ACHN (cell line): ENCODE results near the gene PCGF3.
"Not testable (repeated sequence)": the region's sequence is repeated elsewhere in the genome, so short reads cannot be mapped to it uniquely, and the experiment has no call there.

Experiments
- DNase-seq: peaks from one replicate; pipeline ENCODE4 v3.0.0-alpha.2; 2015
- in situ Hi-C: cut with HindIII; loops from 2 replicates; pipeline ENCODE4 v1.10.0; 2017; ENCODE audit warnings: low sequenced_read_pairs, low pct_ligation_motif_present, low pct_unique_long_range_greater_than_20kb

PCGF3 gene

GRCh38 chr4:749698-750666, 44.4 kb downstream of the PCGF3 start:
- DNase-seq = no peak
- in situ Hi-C loops = no loop called here

- in situ Hi-C loops = no loop called here
- no peak for DNase-seq
Measured at GRCh38 chr4:751676-752075, 46.0 kb downstream of the PCGF3 start.

GRCh38 chr4:752196-752861, 46.7 kb downstream of the PCGF3 start:
- no peak for DNase-seq

DNA sequence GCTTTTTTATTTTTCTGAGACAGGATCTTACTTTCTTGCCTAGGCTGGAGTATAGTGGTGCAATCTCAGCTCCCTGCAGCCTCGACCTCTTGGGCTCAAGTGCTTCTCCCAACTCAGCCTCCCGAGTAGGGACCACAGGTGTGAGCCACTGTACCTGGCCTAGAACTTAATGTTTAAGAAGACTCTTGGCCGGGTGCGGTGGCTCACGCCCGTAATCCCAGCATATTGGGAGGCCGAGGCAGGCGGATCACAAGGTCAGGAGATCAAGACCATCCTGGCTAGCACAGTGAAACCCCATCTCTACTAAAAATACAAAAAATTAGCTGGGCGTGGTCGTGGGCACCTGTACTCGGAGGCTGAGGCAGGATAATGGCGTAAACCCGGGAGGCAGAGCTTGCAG, 47.6 kb downstream of the PCGF3 start:
- in situ Hi-C loops, DNase-seq: not testable (repeated sequence)

More at GRCh38 chr4:752196-752861, 46.7 kb downstream of the PCGF3 start:
- in situ Hi-C loops = no loop called here

DNA sequence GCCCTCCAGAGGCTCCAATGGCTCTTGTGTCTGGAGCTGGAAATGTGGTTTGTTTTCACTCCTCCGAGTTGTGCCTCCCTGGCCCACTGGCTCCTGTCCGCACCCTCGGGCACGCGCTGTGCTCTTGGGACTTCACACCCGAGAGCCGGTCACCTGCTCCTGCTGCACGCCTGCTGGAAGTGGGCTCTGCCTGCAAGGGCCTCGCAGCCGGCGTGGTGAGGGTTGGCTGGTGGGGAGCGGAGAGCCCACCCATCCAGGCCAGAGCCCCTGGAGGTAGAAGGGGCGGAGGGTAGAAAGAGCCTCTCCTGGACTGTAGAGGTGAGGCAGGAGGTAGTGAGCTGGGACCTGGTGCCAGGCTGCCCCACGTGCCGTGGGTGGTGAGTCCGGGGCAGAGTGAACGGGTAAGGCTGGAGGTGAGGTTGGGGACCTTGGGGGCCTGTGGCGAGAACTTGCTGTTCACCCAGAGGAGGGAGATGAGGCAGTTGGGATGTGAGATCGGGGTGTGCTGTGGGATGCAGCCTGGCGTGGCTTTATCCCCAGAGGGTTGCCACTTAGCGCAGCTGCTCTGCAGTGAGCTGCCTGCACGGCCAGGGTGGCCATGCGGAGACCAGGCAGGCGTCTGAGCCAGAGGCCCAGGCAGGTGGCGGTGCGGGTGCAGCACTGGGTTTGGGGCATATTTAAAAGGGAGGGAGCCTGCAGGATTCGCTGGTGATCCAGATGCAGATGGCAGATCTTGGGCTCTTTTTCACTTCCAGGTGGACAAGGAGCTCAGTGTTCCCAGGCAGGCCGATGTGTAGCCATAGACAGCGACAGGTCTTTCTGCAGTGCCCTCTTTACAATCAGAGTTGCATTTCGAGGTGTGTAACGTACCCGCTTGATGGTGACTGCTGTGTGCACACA, 48.8 kb downstream of the PCGF3 start:
- no peak for DNase-seq
- in situ Hi-C loops = no loop called here

- in situ Hi-C loops = no loop called here
- no peak for DNase-seq
Measured at GRCh38 chr4:757111-757510, 51.5 kb downstream of the PCGF3 start.

DNA sequence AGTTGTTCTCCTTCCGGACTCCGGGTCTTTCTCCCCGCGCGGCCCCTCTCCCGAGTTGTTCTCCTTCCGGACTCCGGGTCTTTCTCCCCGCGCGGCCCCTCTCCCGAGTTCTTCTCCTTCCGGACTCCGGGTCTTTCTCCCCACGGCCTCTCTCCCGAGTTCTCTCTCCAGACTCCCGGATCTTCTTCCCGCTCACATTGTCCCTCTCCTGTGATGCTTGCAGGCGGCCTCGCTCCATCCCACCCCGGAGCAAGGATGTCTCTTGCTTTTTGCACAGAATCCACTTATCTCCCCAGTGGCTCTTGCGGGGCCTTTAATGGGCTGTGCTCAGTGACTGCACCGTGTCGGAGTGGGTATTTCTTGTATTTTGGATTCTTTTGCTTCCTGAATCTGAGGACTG, 54.2 kb downstream of the PCGF3 start:
- in situ Hi-C loops, DNase-seq: not testable (repeated sequence)

DNA sequence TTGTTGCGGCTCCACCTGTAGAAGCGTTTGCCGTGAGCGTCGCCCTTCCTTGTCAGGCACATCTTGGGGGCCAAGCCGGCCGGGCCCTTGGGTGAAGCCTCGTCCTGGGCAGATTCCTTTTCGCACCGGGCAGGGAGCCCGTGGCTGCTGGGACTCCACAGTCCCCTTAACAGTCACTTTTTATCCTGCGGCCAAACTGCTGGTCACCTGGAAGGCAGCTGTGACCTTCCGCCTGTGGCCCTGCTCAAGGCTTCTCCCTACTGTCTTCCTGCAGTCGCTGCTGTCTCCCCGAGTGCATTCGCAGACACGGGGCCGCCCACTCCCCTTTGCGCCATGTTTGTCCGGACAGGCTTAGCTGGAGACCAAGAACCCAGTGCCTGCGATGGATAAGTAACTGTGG, 55.0 kb downstream of the PCGF3 start:
- DNase-seq = no peak
- in situ Hi-C loops = no loop called here

GRCh38 chr4:761086-761485, 55.5 kb downstream of the PCGF3 start:
- in situ Hi-C loops = no loop called here
- no peak for DNase-seq

DNA sequence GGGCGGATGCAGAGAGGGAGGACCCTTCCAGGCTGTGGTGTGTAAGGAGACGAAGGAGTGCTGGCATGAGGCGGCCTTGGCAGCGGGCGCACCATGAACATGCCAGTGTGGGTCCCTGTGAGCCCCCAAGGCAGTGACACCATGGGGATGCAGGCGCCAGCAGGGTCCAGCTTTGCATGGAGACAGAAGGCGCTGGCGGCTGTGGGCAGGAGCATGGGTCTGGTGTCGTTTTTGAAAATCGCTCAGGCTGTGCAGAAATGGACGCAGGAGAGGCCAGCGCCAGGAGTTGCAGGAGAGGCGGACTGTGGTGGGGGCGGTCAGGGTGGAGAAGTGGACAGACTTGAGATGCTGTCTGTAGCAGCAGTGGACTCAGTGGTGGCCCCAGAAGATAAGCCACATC, 56.1 kb downstream of the PCGF3 start:
- DNase-seq = no peak
- in situ Hi-C loops = no loop called here

GRCh38 chr4:762211-763190, 56.9 kb downstream of the PCGF3 start:
- in situ Hi-C loops = no loop called here

DNA sequence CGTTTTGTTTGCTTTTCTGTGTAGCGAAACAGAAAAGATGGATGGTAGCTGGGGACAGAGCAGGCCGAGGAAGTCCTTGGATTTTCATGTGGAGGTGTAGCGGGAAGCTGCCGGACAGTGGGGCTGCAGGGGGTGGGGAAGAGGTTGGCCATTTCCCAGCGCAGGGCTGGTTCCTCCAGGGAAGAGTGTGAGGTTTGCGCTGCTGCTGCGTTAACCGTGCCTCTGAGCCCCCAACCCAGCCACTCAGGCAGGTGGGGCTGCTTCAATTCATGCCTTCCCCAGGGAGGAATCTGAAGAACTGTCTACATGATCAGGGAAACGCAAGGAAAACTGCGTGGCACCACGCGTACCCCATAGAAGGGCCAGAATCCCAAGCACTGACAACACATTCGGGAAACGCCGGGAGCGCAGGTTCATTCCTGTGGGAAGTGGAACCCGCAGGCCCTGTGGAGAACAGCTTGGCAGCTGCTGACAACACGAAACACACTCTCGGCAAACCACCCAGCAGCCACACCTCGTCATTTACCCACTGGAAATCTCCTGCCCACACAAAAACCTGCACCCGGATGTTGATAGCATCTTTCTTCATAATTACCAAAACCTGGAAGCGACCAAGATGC, 57.7 kb downstream of the PCGF3 start:
- in situ Hi-C loops = no loop called here
- no peak for DNase-seq

More at GRCh38 chr4:762211-763190, 56.9 kb downstream of the PCGF3 start:
- DNase-seq = no peak

DNA sequence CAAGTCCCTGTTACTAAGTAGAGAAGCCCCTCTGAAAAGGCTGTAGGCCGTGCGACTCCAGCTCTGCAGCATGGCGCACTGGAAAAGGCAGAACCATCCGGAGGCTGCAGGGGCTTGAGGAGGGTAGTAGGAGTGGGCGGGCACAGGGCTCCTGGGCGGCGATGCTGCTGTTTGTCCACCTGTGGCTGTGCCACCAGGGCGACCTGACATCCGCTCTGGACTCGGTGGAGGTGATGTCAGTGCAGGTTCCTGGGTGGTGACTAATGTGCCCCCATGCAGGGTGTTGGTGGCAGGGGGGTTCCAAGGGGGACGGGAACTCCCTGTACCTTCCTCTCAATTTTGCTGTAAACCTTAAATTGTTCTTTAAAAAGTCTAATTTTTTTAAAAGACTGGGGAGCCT, 58.3 kb downstream of the PCGF3 start:
- in situ Hi-C loops = no loop called here
- no peak for DNase-seq

DNA sequence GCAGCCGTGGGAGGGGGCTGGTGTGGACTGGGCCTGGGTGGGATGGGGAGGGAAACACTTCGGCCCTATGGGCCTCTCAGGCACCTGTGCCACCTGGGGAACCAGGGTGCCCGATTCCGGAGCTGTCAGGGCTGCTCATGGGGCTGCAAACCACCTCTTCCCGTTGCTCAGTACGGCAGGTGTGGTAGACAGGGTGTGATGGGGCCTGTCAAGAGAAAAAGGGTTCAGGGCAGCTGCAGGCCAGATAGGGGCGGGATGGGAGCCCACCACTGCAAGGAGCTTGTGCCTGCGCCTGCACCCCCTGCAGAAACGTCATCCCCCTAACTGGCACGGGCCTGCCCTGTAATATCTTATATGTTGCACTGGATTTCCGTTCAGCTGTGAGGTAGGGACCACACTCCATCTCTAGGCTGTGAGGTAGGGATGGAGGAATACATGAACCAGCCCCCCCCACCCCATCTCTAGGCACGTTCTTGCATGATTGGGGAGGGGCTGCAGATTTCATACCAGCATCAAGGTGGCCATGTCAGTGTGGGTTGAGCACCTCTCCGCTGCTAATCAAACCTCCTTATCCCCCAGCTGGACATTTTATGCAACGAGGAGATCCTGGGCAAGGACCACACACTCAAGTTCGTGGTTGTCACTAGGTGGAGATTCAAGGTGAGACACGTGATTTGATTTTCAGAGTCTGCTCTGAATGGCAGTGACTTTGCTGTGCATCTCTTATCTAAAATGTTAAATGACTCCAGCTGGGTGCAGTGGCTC, 59.0 kb downstream of the PCGF3 start:
- DNase-seq = no peak
- in situ Hi-C loops = no loop called here

DNA sequence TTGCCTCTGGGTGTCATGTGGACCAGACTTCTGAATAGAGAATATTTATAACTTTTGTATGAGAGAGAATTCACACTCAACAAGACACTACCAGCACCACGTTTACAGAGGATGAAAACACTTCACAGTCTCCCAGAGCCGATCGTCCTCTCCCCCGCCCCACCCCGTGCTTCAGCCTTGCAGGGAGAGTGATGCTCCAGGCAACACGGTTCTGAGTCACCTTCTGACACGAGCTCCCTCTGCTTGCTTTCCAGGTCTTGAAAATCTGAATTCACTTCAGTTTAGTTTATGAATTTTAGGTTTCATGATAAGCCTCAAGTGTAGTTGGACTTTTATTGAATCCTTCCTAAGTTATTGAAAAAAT, 60.5 kb downstream of the PCGF3 start:
- in situ Hi-C loops = no loop called here
- no peak for DNase-seq

DNA sequence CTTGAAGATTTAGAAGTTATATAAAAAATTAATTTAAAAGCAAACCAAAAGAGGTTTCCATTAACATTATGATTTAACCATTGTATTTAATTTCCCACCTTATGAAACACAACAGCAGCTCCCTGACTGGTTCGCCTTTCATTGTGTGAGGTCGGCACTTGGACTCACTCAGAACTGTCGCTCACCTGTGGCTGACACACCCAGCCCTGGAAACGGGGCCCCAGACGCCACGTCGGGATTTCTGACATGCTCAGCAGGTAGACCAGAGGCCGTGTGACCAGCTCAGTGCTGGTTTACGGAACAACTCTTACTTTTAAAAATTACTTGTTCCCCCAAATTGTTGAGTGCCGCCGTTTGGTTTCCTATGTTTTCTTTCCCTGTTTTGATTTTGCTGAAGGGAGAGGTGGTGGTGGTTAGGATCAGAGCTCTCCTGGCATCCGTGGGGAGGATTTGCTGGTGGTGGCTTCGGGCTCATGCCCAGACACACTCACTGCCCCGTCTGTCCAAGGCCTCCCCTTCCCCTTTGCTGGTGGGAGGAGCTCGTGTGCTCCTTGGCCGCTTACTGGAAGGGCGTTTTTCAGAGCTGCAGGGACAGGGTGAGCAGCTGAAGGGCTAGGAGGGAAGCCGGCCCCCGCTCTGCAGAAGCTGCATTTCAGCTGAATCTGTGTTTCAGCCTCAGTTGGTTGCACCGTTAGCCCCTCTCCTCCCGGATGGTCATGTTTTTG, 61.1 kb downstream of the PCGF3 start:
- DNase-seq = no peak

More for the DNA sequence above, 61.1 kb downstream of the PCGF3 start:
- in situ Hi-C loops = no loop called here
